COLO668 (cell line): ENCODE measurements around the gene STAT6.
"Not testable (repeated sequence)": the region's sequence is repeated elsewhere in the genome, so short reads cannot be mapped to it uniquely, and the experiment has no call there.

Experiments
- DNase-seq: peaks from one replicate; lab custom pipeline; 2025; ENCODE audit not compliant: unreplicated experiment; lab: John Stamatoyannopoulos, UW

STAT6 gene

DNA sequence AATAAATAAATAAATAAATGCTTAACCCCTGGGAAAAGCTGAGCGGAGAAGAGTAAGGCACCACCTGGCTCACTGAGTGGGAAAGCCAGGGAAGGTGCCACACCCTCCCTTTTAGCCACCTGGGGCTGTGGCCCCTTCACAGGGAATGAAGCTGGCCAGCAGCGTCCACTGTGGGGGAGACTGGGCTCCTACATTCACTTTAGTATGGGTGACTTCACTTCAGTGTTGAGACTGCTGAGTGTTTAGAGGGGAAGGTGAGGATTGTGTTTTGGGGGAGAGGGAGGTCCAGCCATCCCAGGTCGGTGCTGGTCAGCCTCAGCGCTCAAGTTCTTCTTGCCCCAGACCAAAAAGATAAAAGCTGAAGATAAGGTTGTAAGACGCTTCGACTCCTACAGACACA, 20.7 kb downstream of the STAT6 start:
- DNase-seq, result no peak

DNA sequence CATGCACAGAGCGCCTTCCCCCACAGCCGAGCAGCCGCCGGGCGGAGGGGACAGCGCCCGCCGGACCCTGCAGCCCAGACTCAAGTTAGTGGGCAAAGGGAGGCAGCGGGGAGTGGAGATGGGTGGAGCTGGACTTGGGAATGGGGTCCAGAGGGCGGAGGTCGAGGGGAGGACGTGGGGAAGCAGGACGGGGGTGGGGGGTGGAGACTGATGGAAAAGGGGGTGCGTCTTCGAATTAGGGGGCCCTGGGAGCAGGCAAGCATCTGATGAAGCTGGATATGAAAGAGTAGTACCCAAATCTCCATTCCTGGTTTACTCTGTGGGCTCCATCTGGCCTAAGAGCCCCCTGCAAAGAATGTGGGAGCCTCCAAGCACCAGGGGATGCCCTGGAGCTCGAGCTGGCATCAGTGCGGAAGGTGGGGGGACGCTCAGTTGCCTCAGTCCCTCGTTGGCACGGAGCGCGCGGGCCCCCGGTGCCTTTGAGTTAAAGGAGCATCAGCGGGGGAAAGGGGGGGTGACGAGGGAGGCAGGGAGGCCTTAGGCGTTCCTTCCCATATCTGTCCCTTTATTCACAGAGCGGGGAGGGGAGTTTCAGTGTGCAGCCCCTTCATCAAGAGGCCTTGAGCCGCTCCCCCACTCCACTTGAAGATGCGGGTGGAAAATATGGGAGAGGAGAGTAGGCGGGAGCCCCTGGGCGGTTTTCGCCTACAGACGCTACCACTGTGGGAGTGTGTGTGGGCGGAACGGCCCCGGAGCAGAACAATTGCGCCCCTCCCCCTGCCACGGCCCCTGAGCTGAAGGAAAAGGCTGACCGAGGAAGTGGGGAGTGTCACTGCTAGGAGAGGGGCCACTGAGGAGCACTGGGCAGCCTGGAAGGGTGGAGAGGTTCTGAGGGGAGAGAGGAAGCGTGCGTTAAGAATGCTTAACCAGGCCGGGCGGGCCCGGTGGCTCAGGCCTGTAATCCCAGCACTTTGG, 21.6 kb downstream of the STAT6 start:
- no peak for DNase-seq

DNA sequence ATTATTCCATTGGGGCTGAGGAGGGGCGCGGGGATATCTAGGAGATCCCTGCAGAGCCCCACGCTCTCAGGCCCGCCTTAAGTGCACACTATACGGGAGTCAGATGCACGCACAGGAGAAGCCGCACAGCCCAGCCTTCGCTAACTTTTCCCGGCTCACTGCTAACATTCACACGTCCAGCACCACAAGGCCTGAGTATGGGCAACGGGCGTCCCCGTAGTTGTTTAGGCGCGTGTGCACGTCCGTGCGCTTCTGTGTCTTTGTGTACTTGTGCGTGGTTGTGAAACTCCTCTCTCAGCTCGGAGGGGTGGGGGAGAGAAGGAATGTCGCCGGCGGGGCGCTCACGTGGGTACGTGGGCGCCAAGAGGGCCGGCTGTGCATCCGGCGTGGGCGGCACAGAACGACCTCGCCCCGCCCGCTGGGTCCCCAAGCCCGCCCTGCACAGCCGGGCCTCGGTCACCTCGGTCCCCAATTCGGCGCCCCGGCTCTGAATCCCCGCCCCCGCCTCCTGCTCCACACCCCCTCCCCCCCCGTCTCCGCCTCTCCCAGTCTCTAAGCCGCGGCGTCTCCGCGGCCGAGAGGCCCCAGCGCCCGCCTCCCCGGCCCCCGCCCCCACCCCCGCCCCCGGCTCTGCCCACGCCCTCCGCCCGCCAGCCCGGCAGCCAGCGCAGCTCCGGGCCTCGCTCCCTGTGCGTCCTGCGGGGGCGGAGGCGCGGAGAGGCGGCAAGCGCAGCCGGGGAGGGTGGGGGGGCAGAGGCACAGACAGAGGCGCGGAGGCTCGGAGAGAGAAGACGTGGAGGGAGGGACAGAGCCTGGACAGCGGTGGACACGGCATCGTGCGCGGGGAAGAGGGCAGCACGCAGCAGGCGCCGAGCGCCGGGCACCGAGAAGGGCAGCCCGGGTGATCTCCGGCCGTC, 22.6 kb downstream of the STAT6 start, which contains the start of gene NAB2:
Gene NAB2 (plus strand): TSS at position 761 of the 917 bp plus-strand sequence. CDS start 158 bp downstream, outside the sequence.
- peak; percentile 55 for DNase-seq

DNA sequence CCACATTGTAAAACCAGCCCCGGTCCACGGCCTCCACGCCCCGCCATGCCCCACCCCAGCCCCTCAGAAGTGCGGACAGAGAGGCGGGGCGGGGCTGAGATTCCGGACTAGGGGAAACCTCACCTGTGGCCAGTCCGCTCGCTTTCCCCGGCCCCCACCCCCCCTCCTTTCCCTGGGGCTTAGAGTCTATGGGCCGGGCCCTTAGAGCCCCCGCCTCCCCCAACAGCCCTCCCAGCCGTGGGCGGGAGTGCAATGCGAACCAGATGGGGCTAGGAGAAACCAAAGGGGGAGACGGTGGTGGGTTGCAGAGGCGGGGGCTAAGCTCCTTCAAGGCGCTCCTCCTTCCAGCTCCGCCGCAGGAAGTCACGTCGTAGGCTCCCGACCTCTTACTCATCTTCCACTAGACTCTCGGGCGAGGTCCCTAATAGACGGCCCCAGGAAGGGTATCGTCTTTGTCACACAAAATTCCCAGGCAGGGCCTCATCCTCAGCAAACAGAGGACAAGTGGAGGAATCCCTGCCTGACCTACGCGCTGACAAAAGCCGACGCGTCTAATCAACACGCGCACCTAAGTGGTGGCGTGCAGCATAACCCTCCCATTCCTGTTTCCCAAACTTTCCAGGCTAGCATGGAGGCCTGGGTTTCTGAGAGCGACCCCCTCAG, 23.3 kb downstream of the STAT6 start:
- no peak for DNase-seq

DNA sequence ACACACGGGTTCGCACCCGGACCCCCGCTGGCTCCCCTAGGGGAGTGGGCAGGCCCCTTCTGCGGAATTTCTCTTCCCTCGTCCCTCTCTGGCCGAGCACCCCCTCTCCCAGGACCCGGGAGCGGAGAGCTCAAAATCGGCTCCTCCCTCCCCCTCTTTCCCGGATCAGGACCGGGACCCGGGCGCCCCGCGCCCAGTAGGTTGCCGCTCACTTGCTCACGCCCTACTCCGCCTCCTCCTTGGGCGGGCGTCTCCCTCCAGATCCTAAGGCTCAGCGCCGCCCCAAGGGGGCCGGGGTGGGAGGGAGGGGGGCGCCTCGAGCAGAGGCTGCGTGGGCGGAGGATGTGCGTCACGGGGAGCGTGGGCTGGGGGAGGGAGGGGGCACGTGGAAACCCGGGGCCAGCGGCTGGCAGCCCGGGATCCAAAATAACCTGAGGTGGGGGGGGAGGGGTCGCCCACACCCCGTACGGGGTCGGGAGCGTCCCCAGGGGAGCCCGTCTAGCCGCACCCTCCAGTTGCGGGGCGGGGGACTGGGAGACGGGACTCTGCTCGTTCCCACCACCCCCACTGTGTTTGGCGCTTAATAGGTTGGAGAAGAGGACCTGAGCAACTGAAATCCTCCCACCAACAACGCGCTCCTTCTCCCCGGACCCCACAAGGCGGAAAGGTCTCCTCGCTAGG, 24.0 kb downstream of the STAT6 start:
- no peak for DNase-seq

DNA sequence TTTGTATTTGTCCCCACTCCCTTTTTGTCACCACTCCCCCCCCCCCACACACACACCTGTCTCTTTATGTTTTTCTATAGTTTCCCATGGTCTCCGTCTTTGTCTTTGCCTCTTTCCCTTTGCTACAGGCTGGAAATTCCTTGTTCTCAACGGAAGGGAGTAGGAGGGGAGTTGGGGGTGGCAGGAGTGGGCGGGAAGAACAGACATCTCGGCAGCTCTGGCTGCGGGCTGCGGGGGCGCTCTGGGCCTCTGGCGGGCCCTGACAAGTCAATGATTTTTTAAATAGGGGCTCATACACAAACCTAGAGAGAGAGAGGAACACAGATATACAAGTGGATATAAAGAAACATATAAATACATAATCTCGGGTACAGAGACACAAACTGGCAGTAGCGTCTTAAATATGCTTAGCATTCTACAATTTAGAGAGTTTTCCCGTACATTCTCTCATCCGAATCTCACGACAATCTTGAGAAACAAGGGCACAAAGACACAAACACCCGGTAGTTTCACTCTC, 24.6 kb downstream of the STAT6 start:
- DNase-seq, result no peak

DNA sequence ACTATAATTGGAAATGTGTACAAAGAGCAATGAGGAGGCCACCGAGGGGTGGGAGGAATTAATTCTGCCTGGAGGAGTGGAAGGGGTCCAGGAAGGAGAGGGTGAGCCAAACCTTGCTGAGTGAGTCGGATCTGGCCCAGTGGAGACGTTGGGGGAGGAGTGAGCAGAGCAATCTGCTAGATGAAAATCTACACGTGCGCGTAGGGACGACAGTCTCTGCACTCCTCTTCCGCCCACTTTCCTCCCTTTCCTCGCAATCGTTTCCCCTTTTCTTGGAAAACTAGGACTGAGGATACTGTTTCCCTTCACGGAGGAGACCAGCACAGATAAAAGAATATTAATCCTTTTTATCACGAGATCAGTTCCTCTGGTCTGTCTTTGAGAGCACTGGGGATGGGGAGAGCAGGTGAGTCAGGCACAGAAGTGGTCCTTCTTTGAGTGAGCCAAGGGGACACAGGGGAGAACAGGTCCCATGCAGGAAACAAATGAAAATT, 25.1 kb downstream of the STAT6 start:
- no peak for DNase-seq

DNA sequence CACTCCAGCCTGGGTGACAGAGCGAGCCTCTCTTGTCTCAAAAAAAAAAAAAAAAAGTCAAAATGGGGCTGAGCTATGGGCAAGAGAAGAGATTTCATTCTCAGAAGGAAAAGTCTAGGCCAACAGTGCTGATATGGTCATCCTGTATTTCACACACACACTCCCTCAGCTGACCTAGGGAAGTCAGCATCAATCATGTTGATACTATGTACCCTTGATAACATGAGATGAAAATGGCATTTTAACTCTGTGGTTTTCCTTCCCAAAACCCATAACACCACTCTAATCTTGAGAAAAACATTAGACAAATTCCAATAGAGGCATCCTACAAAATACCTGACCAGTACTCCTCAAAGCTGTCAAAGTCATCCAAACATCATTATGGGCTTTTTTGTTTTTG, 30.3 kb downstream of the STAT6 start:
- DNase-seq, result no peak

DNA sequence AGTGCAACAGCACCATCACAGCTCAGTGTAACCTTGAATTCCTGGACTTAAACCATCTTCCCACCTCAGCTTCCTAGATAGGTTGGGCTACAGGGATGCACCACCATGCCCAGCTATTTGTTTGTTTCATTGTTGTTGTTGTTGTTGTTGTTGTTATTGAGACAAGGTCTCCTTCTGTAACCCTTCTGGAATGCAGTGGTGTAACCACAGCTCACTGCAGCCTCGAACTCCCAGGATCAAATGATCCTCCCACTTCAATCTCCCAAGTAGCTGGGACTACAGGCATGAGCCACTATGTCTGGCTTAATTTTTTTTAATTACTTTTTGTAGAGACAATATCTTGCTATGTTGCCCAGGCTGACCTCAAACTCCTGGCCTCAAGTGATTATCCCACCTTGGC, 31.3 kb downstream of the STAT6 start:
- no peak for DNase-seq

DNA sequence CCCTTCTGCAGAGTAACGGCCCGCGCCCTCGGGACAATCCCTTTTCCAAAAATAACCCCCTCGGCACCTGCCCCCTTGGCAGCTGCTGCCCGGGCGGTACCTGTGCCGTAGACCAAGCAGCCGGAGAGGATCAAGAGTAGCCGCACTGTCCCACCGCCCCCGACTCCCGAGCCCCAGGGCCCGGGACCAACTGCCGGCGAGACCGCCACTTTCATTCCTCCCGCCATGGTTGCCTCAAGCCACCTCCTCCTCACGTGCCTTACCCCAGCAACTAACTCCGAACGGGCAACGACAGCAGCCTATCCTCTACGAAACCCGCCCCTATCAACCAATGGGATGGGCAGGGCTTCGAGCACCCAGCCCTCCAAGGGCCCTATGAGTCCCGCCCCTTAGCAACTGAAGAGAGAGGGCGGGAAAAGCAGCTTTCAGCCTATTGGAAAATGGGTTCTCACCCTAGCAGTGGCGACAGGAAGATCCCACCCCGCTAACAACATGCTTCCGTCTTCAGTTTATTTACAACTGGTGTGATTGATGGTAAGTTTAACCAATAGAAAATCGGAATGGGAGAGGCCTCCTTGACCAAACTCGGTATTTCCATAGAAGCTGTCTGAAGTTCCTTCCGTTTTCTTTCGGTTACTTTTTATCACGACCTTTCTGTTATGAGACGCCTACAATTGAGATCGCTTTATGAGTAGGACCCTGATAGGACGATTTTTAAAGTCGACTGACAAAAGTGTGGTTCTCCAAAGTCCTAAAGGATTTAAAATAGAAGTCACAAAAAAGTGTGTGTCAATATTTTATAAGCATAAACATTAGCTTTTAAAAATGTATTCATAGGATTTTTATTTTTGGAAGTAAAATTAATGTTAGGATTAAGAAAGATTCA, 32.4 kb downstream of the STAT6 start, which contains the start of gene NEMP1:
Gene NEMP1 (minus strand): TSS at position 273 of the 886 bp plus-strand sequence. CDS start 46 bp downstream, at position 227.
- DNase-seq, result peak; percentile 92

DNA sequence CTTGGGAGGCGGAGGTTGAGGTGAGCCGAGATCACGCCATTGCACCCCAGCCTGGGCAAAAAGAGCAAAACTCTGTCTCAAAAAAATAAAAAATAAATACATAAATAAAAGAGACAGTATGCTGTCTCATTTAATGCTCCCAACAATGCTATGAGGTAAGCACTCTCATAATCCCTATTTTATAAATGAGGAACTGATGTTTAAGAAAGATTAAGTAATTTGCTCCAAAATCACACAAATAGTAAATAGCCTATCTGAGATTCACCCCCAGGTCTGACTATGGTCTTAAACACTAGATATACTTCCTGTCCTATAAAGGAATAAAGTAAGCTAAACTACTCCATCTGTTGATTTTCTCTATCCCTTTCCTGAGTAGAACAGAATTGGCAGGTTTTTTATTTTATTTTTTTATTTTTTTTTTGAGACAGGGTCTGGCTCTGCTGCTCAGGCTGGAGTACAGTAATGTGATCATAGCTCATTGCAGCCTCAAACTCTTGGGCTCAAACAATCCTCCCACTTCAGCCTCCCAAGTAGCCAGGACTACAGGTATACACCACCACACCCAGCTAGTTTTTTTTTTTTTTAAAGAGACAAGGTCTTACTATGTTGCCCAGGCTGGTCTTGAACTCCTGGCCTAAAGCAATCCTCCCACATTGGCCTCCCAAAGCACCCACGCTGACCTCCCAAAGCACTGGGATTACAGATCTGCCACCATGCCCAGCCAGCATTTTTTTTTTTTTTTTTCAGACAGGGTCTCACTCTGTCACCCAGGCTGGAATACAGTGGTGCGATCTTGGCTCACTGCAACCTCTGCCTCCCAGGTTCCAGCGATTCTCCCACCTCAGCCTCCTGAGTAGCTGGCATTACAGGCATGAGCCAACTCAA, 37.4 kb downstream of the STAT6 start:
- DNase-seq, result not testable (repeated sequence)

DNA sequence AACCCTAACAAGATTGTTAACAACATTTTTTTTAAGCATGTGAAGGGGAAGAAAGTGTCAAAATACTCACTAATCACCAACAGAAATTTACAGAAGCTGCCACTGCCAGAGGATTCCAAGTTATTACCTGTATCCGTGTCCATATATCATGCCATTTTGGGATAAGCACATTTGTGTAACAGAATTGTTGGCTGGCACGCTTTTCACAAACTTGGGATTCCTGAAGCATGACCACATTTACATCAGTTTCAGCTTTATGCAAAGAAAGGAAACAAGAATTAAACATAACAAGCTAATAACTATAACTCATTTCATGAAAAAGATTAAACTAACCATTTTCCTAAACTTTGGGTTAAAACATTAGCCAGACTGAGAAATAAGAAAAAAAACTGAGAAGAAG, 38.5 kb downstream of the STAT6 start:
- no peak for DNase-seq

DNA sequence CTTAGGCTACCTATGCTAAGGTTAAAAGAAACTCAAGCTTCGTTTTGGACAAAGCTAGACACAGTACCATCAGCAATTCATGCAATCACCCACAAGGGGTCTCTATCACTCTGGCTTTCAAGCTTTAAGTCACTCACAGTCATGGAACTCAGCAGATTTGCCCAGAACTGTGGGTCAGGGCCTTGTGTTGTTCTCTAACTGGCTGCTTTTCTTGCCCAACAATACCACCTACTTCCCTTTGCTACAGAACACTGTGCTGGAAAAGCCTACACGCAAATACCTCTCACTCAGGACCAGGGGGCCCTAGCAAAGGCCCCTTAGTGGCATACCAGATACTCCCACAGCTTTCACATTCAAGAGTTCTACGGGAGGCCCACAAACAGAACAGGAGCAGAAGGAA, 41.6 kb downstream of the STAT6 start:
- peak; percentile 21 for DNase-seq

DNA sequence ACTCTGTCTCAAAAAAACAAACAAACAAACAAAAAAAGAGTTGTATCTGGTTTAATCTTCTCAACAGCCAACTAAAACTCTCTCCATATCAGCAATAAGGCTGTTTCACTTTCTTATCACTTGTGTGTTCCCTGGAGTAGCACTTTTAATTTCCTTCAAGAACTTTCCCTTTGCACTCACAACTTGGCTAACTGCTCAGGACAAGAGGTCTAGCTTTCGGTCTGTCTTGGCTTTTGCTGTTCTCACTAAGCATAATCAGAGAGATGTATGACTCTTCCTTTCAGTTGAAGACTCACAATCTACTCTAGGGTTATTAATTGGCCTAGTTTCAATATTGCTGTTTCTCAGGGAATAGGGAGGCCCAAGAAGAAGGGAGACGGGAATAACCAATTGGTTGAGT, 44.9 kb downstream of the STAT6 start:
- DNase-seq, result no peak

DNA sequence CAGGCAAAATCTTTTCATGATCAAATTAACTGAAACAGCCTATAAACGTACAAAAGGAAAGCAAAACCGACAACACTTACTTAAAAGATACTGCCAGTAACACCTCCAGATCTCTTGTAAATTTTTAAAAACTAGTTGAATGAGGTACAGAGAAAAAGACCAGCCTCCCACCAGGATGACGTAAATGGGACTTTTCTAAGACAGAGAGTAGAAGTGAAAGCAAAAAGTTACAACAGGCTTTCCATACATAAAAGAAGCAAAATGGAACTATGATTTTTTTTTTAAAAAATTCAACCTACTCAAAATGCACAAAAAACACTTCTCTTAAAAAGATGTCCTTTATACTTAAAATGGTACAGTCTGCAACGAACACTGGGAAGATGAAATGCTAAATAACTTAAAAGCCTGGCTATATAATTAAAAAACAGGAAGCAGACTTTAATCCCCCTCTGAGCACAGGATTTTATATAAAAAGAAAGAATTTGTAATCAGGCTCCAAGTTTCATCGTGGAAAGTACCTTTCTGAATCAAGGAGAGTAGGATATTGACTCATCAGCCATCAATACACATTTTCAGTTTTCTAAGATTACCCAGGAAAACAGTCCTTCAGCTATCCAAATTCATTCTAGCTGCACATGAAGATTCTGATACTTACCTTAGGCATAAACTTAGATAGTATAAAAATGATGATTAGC, 47.0 kb downstream of the STAT6 start:
- DNase-seq, result no peak

DNA sequence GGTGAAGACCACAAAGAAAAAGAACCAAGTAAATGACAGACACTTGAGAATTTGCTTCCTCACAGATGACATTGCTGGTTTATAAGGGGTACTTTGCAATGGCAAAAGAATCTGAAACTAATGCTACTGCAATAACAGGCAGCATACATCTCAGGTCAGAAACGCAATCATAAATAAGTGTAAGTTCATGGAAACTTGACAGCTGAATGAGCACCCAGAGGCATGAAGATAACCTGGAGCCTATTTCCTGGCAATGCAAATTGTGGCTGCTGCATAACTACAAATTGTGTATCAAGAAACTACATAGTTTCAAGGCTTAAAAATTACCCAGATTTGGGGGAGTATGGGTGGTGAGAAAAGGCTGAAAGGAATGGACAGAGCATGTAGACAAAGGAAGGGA, 52.7 kb downstream of the STAT6 start:
- DNase-seq, result no peak

DNA sequence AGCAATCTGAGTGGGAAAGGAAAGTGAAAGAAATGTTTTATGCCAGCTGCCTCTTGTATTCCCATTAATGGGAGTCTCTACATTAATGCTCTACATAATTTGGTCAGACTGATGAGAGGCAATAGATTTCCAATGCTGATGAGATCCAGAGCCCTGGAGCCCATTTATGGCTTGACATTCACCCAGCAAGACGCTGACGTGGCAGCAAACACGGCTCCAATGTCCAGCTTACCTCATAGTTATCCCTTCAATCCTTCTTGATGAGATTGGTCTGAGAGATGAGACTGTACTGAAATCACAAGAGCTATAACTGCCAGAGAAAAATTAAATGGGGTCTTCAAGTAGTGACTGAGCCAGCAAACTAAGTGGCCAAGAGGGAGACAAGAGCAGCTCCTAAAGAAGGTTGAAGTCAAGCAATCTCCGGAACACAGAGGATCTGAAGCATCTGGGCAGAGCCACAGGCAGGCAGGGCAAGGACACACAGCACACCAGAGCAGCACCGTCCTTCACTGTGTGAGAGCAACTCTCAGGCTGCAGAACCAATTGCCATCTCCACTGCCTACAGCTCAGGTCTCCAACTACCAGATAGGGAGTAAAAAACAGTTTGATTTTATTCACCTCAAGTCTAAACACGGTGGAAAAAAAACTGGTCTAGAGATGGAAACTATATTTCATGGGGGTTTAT, 54.0 kb downstream of the STAT6 start:
- no peak for DNase-seq
